Tibial artery (tissue), 4 donors: ENCODE data around the gene FAF2.

Experiments used
- DNase-seq, 2 donors: peaks; one replicate each; pipeline ENCODE4 v3.0.0-alpha.2; 2019
- H3K27ac ChIP-seq, 2 donors: fragments of 200-600 bp; sonication (generic) in 1 of 2; 1 replicate in 1 of 2; 2 replicates in 1 of 2; pipeline ENCODE4 v1.5.1; 2018 to 2019; ENCODE audit warnings: mild to moderate bottlenecking in 1 of 2
- H3K27me3 ChIP-seq, 2 donors: fragments of 200-600 bp; sonication (generic) in 1 of 2; one replicate each; pipeline versions ENCODE4 v1.5.1 to v1.6.0; 2016 to 2019
- H3K36me3 ChIP-seq, 3 donors: fragments of 200-600 bp; sonication (generic) in 2 of 3; one replicate each; pipeline ENCODE4 v1.5.1; 2016 to 2019; ENCODE audit warnings: mild to moderate bottlenecking in 2 of 3
- H3K4me1 ChIP-seq, 4 donors: fragments of 200-600 bp; sonication (generic) in 2 of 4; 1 replicate in 3 of 4; 2 replicates in 1 of 4; pipeline ENCODE4 v1.5.1; 2016 to 2019
- H3K4me3 ChIP-seq, 2 donors: fragments of 200-600 bp; sonication (generic) in 1 of 2; 1 replicate in 1 of 2; 2 replicates in 1 of 2; pipeline ENCODE4 v1.5.1; 2018 to 2019; ENCODE audit warnings: mild to moderate bottlenecking in 2 of 2
- H3K9me3 ChIP-seq, 3 donors: fragments of 200-600 bp; sonication (generic) in 1 of 3; one replicate each; pipeline ENCODE4 v1.5.1; 2016 to 2019
- intact Hi-C: fragments of 100-400 bp; cut with DNase I; formaldehyde crosslinking; loops from one replicate; pipeline ENCODE4 v1.15.0; 2023; ENCODE audit warnings: low total_unique reads
- TF ChIP-seq, protein P1 (sequence below), 2 experiments: fragments of 200-600 bp in 1 of 2; fragments of 450-650 bp in 1 of 2; IDR thresholded peaks; one replicate each; pipeline ENCODE4 v1.5.1; 2017 to 2019; ENCODE audit warnings: antibody characterized with exemption in 2 of 2, mild to moderate bottlenecking in 1 of 2, moderate library complexity in 1 of 2

The FAF2 gene

GRCh38 chr5:176446884-176447590, 1.1 kb upstream of the FAF2 start:
- H3K36me3 ChIP-seq: no peaks in the 10 kb centered on the region
- intact Hi-C loops: loop anchor here (5.0 kb wide), 1 partner anchor 90 kb away; the partner anchor contains the start of gene RNF44
- peak; percentile 26 to 65 for DNase-seq
- peak overlapping the region; percentile 69 to 89 for H3K4me3 ChIP-seq
- H3K4me1 ChIP-seq: peaks cover 0 to 36% (median 19%) of the 10 kb centered on the region in 4 donors
- H3K9me3 ChIP-seq: no peaks in the 10 kb centered on the region
- TF ChIP-seq, protein P1, sequence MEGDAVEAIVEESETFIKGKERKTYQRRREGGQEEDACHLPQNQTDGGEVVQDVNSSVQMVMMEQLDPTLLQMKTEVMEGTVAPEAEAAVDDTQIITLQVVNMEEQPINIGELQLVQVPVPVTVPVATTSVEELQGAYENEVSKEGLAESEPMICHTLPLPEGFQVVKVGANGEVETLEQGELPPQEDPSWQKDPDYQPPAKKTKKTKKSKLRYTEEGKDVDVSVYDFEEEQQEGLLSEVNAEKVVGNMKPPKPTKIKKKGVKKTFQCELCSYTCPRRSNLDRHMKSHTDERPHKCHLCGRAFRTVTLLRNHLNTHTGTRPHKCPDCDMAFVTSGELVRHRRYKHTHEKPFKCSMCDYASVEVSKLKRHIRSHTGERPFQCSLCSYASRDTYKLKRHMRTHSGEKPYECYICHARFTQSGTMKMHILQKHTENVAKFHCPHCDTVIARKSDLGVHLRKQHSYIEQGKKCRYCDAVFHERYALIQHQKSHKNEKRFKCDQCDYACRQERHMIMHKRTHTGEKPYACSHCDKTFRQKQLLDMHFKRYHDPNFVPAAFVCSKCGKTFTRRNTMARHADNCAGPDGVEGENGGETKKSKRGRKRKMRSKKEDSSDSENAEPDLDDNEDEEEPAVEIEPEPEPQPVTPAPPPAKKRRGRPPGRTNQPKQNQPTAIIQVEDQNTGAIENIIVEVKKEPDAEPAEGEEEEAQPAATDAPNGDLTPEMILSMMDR (IDR thresholded peaks at IDR 0.05): no peak
- peak overlapping the region; percentile 94 to 95 for H3K27ac ChIP-seq
- H3K27me3 ChIP-seq: no peaks in the 10 kb centered on the region

GRCh38 chr5:176447591-176447977, 601 bp upstream of the FAF2 start:
- TF ChIP-seq, protein P1 (IDR thresholded peaks at IDR 0.05): no peak

DNA sequence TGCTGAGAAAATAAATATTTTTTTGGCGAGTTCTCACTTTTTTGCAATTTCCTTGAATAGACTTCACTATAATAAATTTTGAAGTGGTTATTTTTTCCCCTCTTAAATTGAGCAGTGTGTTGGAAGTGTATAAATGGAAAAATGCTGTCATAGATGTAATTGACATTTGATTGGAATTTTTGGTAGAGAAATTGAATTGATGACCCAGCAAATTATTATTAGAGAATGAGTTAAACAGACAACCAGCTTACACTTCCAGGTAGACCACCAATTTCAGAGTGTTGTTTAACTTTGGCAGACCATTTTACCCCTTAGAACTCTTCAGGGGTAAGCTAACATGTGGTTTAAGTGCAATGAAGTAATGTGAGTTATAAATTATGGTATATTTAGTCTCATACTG, 1.9 kb downstream of the FAF2 start:
- TF ChIP-seq, protein P1 (IDR thresholded peaks at IDR 0.05): no peak
- H3K27me3 ChIP-seq: no peaks in the 10 kb centered on the region
- H3K9me3 ChIP-seq: no peaks in the 10 kb centered on the region
- H3K4me1 ChIP-seq: peaks cover 0 to 49% (median 19%) of the 10 kb centered on the region in 4 donors
- H3K36me3 ChIP-seq: peaks cover 0 to 11% (median 7%) of the 10 kb centered on the region in 3 donors
- no peak for DNase-seq
- H3K4me3 ChIP-seq: no peak overlapping the region
- no peak overlapping the region for H3K27ac ChIP-seq
- intact Hi-C loops: no loop called here

More at GRCh38 chr5:176447591-176447977, 601 bp upstream of the FAF2 start:
- Histone ChIP-seq H3K4me1 (peaks cover 0 to 41% (median 19%) of the 10 kb centered on the region in 4 donors), H3K4me3 (peak overlapping the region; percentile 69 to 89), H3K9me3 (no peaks in the 10 kb centered on the region), H3K27ac (peak overlapping the region; percentile 94 to 95), H3K27me3 (no peaks in the 10 kb centered on the region), H3K36me3 (no peaks in the 10 kb centered on the region)
- no peak for DNase-seq
- intact Hi-C loops: loop anchor here (5.0 kb wide), 1 partner anchor 90 kb away; the partner anchor contains the start of gene RNF44

GRCh38 chr5:176454724-176455394, 6.7 kb downstream of the FAF2 start:
- no peak overlapping the region for H3K27ac ChIP-seq

DNA sequence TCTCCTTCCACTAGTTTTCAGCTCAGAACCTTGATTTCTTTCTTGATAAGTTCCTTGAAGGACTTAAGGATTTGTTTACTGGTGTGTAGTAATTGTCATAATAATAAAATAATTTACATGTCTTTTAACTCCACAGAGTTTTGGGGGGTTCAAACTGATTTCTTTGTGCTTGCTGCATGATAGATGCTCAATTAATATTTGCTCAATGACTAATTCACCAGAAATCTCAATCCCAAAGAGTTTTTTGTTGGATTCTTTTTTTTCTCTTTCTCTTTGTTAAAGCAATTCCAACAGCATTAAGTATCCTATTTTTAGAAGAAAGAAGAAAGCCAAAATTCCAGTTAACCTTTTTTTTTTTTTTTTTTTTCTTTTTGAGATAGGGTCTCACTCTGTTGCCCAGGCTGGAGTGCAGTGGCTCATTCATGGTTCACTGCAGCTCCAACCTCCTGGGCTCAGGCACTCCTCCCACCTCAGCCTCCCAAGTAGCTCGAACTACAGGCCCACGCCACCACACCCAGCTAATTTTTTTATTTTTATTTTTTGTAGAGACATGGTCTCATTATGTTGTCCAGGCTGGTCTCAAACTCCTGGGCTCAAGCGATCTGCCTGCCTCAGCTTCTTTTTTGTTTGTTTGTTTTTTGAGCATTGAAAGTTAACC, 10.8 kb downstream of the FAF2 start:
- H3K27ac ChIP-seq: no peak overlapping the region
- TF ChIP-seq, protein P1 (IDR thresholded peaks at IDR 0.05): no peak

More at GRCh38 chr5:176454724-176455394, 6.7 kb downstream of the FAF2 start:
- TF ChIP-seq, protein P1 (IDR thresholded peaks at IDR 0.05): no peak
- no peaks in the 10 kb centered on the region for H3K9me3 ChIP-seq
- H3K4me3 ChIP-seq: no peak overlapping the region
- no peak for DNase-seq
- H3K36me3 ChIP-seq: peaks cover 0 to 11% (median 7%) of the 10 kb centered on the region in 3 donors
- no peaks in the 10 kb centered on the region for H3K27me3 ChIP-seq
- H3K4me1 ChIP-seq: peaks cover 0 to 52% (median 8%) of the 10 kb centered on the region in 4 donors
- intact Hi-C loops: no loop called here

More for the DNA sequence above, 10.8 kb downstream of the FAF2 start:
- intact Hi-C loops: no loop called here
- Histone ChIP-seq H3K4me3 (no peak overlapping the region), H3K9me3 (no peaks in the 10 kb centered on the region), H3K27me3 (no peaks in the 10 kb centered on the region), H3K36me3 (peaks cover 0 to 2% (median under 1%) of the 10 kb centered on the region in 3 donors), H3K4me1 (peaks cover 0 to 33% (median 5%) of the 10 kb centered on the region in 4 donors)
- no peak for DNase-seq
